ENCODE results near the gene RETREG1.

The RETREG1 gene

DNA sequence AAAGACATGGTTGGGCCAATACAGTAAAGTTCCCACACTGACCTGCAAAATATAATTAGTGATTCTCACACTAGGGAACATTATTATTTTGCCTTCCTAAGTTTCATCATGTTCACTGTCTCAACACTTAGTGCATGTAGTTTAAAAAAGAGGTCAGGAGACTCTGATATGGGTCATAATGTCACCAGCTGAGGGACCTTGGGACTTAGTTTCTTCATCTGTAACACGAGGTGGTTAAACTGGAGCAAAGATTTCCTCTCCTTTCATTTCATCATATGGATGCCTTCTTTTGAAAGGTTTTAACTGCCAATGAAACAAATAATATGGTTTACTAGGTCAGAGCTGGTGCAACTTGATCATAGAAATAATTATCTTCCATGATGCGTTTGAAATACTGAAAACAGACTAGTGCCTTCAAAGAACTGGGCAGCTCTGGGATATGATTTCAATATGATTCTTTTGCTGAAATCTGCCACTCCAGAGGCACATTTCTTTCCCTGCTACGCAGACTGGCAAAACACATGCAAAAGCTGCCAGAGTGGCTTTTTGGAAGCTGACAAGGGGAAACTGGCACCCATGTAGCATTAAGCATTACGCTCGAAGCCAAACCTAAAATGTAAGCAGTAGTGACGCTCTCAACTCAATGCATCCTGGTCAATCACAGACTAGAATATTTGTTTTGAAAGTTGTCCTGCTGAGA is 20.8 kb downstream of the RETREG1 start:
- DNase-seq (ENCODE audit: low read depth): no peak
- H3K4me3 ChIP-seq (ENCODE audit: low read depth, low read length): no peak overlapping the region
- TF ChIP-seq, protein P1, sequence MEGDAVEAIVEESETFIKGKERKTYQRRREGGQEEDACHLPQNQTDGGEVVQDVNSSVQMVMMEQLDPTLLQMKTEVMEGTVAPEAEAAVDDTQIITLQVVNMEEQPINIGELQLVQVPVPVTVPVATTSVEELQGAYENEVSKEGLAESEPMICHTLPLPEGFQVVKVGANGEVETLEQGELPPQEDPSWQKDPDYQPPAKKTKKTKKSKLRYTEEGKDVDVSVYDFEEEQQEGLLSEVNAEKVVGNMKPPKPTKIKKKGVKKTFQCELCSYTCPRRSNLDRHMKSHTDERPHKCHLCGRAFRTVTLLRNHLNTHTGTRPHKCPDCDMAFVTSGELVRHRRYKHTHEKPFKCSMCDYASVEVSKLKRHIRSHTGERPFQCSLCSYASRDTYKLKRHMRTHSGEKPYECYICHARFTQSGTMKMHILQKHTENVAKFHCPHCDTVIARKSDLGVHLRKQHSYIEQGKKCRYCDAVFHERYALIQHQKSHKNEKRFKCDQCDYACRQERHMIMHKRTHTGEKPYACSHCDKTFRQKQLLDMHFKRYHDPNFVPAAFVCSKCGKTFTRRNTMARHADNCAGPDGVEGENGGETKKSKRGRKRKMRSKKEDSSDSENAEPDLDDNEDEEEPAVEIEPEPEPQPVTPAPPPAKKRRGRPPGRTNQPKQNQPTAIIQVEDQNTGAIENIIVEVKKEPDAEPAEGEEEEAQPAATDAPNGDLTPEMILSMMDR (IDR thresholded peaks at IDR 0.05; ENCODE audit: control insufficient read depth, extremely low read depth, insufficient read depth): no peak

DNA sequence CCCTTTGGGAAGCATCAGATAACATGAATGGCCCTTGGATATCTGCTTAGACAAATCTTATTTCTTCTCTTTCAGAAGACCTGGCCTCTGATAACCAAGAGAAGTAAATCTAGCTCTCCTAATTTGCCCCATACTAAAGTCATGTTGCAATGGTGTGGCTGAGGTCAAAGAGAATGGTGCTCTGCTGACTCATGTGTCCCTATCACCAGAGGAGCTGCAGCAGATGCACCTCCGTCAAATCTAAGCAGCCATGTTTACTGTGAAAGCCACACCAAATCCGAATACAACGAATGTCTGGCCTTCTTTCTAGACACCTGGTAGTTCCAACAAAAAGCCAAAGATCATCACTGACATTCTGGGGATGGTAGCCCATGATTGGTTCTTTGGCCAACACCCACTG is 23.2 kb downstream of the RETREG1 start:
- no peak overlapping the region for H3K4me3 ChIP-seq (ENCODE audit: low read depth, low read length)
- TF ChIP-seq, protein P1 (IDR thresholded peaks at IDR 0.05; ENCODE audit: control insufficient read depth, extremely low read depth, insufficient read depth): no peak
- DNase-seq (ENCODE audit: low read depth): no peak

DNA sequence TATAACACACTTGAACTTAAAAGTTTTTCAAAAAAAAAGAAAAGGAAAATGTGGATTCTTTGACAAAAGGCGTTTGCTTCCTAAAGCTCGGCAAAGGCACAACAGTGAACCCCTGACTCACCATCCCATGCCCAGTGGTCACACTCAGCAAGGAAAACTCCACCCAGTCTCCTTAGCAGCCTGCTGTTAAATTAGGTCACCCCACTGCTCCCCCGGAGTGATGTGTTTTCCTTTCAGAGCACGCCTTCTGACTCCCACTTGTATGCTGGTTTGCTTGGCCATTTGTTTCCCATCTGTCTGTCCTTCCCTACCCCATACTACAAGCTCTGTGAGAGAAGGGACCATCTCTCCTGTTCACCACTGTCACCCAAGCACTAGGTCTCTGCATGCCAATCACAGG is 23.8 kb downstream of the RETREG1 start:
- DNase-seq (ENCODE audit: low read depth): no peak
- TF ChIP-seq, protein P1 (IDR thresholded peaks at IDR 0.05; ENCODE audit: control insufficient read depth, extremely low read depth, insufficient read depth): no peak

DNA sequence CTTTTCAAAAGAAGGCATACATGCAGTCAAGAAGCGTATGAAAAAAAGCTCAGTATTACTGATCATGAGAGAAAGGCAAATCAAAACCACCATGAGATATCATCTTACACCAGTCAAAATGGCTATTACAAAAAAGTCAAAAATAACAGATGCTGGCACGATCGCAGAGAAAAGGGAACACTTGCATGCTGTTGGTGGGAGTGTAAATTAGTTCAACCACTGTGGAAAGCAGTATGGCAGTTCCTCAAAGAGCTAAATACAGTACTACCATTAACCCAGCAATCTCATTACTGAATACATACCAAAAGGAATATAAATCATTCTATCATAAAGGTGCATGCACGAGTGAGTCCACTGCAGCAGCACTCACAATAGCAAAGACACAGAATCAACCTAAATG is 24.5 kb downstream of the RETREG1 start:
- no peak for DNase-seq (ENCODE audit: low read depth)
- no peak overlapping the region for H3K4me3 ChIP-seq (ENCODE audit: low read depth, low read length)
- TF ChIP-seq, protein P1 (IDR thresholded peaks at IDR 0.05; ENCODE audit: control insufficient read depth, extremely low read depth, insufficient read depth): no peak

More for the DNA sequence above, 23.8 kb downstream of the RETREG1 start:
- no peak overlapping the region for H3K4me3 ChIP-seq (ENCODE audit: low read depth, low read length)

DNA sequence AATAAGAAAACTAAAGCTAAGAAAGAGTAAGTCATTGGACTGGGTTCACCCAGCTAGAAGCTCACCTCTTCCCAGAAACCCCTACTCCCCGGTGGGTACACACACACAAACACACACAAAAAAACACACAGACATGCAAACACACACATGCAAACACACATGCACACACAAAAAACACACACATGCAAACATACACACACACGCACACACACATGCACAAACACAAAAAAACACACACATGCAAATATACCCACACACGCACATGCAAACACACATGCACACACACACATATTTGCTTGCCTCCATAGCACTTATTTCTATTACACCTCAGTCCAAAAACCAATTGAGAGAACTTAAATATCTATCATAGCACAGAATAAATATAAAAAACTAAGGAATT is 26.1 kb downstream of the RETREG1 start:
- H3K4me3 ChIP-seq (ENCODE audit: low read depth, low read length): no peak overlapping the region
- no peak for DNase-seq (ENCODE audit: low read depth)
- TF ChIP-seq, protein P1 (IDR thresholded peaks at IDR 0.05; ENCODE audit: control insufficient read depth, extremely low read depth, insufficient read depth): no peak

DNA sequence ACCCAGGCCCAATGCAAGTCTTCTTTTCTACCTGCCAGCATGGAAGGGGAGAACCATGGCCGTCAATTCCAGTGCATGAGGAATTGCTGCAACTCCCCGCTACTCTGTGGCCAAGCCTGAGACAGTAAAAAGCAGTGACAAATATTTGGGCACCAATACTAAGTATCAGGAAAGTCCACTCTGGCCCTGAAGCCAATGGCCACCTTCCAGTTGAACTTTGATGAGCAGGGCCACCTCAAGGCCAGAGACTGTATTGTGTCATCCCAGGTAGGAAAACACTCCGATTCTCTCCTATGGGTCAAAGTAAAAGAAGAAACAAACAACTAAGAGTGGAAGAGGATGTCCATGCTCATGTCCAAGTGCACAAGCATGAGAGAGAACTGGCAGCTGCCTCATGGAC is 27.1 kb downstream of the RETREG1 start:
- TF ChIP-seq, protein P1 (IDR thresholded peaks at IDR 0.05; ENCODE audit: control insufficient read depth, extremely low read depth, insufficient read depth): no peak

More for the DNA sequence above, 27.1 kb downstream of the RETREG1 start:
- DNase-seq (ENCODE audit: low read depth): no peak
- H3K4me3 ChIP-seq (ENCODE audit: low read depth, low read length): no peak overlapping the region

Data from LNCaP clone FGC (cell line).